Right lobe of liver (tissue), 6 donors: Measurements from ENCODE around the gene NCAPH2. TPM values are rescaled to one million over a fixed set of nuclear protein-coding genes. Genes with fewer than 3 reads are reported as not detected.

Experiments
- ATAC-seq, 4 donors: fragments of 200-7000 bp; cut with Tn5 transposase; one replicate each; pipeline ENCODE4 v1.9.1; 2020; ENCODE audit warnings: mild to moderate bottlenecking in 4 of 4, moderate library complexity in 4 of 4
- DNase-seq, 3 donors: peaks; one replicate each; pipeline ENCODE4 v3.0.0-alpha.2; 2020
- H3K27ac ChIP-seq, 3 donors: fragments of 200-600 bp; one replicate each; pipeline ENCODE4 v1.8.0; 2022
- H3K27me3 ChIP-seq, 2 donors: fragments of 200-600 bp; one replicate each; pipeline ENCODE4 v1.8.0; 2022
- H3K36me3 ChIP-seq, 4 donors: fragments of 200-600 bp; sonication (generic) in 1 of 4; one replicate each; pipeline versions ENCODE4 v1.5.1 to v1.8.0; 2017 to 2022; ENCODE audit warnings: control low read depth in 1 of 4
- H3K4me1 ChIP-seq, 4 donors: fragments of 200-600 bp; sonication (generic) in 1 of 4; one replicate each; pipeline versions ENCODE4 v1.5.1 to v1.8.0; 2017 to 2022; ENCODE audit warnings: control low read depth in 1 of 4
- H3K4me3 ChIP-seq, 3 donors: fragments of 200-600 bp; one replicate each; pipeline ENCODE4 v1.8.0; 2022
- H3K9me3 ChIP-seq, 4 donors: fragments of 200-600 bp; sonication (generic) in 1 of 4; one replicate each; pipeline versions ENCODE4 v1.5.1 to v1.8.0; 2017 to 2022; ENCODE audit warnings: control low read depth in 1 of 4
- POLR2A ChIP-seq: fragments of 450-650 bp; IDR thresholded peaks from one replicate; pipeline ENCODE4 v1.6.1; 2017; ENCODE audit warnings: antibody characterized with exemption, mild to moderate bottlenecking
- WGBS: methylation state at CpG from one replicate; pipeline ENCODE4 v1.1.6; 2018; ENCODE audit warnings: low coverage, low lambda C conversion rate; ENCODE audit not compliant: insufficient coverage; ENCODE audit errors: missing lambda C conversion rate; 5-methylcytosine and 5-hydroxymethylcytosine counted together
- intact Hi-C, 2 donors: fragments of 100-400 bp; cut with DNase I; formaldehyde crosslinking; loops; one replicate each; pipeline versions ENCODE4 v1.11.2 to v1.14.1; 2022
- total RNA-seq, 6 experiments: library from RNA; depleted of rRNA in 2 of 6; stranded (reverse); fragments of >200 nt in 2 of 6; fragmentation: NEBNext Ultra II Directional in 3 of 6; extraction: Animal tissue kit (Norgen Biotek cat#: 25700) in 3 of 6; gene quantifications; one replicate each; pipeline versions ENCODE4 v1.1.0 to v1.2.4, GENCODE V29; 2016 to 2023
- TF ChIP-seq, protein P1 (sequence below), 4 donors: fragments of 200-600 bp in 3 of 4; fragments of 450-650 bp in 1 of 4; IDR thresholded peaks; one replicate each; pipeline versions ENCODE4 v1.5.1 to v1.8.0; 2016 to 2022; ENCODE audit warnings: antibody characterized with exemption in 4 of 4, mild to moderate bottlenecking in 2 of 4
- donor health status: DM: no; HTN: yes; CAD: no.
- donor health status: DM: no; HTN: no; CAD: no.
- donor health status: DM: no; HTN: no; CAD: no.
- donor health status: DM: no; HTN: yes; CAD: no.
- donor health status: DM: no; HTN: yes; CAD: no.

Gene NCAPH2
- total RNA-seq, 6 experiments from 2014 or later, result 11.4 to 17.3 (median 13.9) TPM

DNA sequence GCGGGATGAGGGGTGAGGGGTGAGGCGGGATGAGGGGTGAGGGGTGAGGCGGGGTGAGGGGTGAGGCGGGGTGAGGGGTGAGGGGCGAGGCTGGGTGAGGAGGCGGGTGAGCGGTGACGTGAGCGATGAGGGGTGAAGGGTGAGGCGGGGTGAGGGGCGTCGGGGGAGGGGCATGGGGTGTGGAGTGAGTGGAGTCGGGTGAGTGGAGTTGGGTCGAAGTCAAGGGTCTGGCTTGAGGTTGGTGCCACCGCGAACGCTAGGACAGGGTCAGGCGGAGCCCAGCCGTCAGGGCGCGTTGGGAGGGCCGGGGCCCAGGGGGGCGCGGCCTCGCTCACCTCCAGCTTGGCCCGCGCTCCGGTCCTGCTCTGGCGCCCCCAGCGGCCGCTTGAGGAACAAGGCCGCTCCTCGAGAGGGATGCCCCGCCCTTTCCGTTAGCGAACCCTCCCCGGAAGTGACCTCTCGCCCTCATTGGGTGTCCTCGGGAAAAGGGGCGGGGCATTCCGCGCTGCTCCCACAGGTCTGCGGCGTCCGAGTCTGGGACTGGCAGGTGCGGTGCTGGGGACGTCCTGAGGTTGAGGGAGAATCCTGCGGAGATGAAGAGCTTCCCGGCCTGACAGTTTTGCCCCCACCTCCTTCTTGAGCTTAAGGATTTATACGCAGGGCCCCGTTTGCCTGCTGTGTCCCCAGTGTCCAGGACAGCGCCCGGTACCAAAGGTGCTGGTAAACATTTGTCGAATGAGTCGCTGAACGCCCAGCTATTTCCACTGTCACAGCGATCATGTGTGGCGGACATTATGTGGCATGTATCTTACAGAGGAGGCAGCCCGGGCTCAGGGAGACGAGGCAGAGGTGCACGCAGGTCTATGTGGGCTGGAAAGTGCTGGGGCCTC is 54.7 kb downstream of the NCAPH2 start, which contains the start of gene SYCE3:
TSS of gene SYCE3 (minus strand) at position 397 of the 890 bp plus-strand sequence. CDS start 6,514 bp downstream, outside the sequence.
- no peaks in the 10 kb centered on the region for H3K9me3 ChIP-seq
- TF ChIP-seq POLR2A, result peak; percentile 98
- TF ChIP-seq, protein P1, sequence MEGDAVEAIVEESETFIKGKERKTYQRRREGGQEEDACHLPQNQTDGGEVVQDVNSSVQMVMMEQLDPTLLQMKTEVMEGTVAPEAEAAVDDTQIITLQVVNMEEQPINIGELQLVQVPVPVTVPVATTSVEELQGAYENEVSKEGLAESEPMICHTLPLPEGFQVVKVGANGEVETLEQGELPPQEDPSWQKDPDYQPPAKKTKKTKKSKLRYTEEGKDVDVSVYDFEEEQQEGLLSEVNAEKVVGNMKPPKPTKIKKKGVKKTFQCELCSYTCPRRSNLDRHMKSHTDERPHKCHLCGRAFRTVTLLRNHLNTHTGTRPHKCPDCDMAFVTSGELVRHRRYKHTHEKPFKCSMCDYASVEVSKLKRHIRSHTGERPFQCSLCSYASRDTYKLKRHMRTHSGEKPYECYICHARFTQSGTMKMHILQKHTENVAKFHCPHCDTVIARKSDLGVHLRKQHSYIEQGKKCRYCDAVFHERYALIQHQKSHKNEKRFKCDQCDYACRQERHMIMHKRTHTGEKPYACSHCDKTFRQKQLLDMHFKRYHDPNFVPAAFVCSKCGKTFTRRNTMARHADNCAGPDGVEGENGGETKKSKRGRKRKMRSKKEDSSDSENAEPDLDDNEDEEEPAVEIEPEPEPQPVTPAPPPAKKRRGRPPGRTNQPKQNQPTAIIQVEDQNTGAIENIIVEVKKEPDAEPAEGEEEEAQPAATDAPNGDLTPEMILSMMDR (IDR thresholded peaks at IDR 0.05), result peak; percentile 98 to 99 (median 99)
- peak; percentile 95 to 97 (median 96) for ATAC-seq
- H3K36me3 ChIP-seq, result no peaks in the 10 kb centered on the region
- 11% methylated on average over 19 of the region's 61 CpGs for WGBS
- intact Hi-C loops, result no loop called here
- DNase-seq, result peak; percentile 99
- H3K27ac ChIP-seq, result peak within 1 kb of the TSS; percentile 67 to 93 (median 88)
- peaks cover 0 to 10% (median 4%) of the 10 kb centered on the region in 4 donors for H3K4me1 ChIP-seq
- H3K4me3 ChIP-seq, result peak within 1 kb of the TSS; percentile 49 to 68 (median 60)
- no peaks in the 10 kb centered on the region for H3K27me3 ChIP-seq

DNA sequence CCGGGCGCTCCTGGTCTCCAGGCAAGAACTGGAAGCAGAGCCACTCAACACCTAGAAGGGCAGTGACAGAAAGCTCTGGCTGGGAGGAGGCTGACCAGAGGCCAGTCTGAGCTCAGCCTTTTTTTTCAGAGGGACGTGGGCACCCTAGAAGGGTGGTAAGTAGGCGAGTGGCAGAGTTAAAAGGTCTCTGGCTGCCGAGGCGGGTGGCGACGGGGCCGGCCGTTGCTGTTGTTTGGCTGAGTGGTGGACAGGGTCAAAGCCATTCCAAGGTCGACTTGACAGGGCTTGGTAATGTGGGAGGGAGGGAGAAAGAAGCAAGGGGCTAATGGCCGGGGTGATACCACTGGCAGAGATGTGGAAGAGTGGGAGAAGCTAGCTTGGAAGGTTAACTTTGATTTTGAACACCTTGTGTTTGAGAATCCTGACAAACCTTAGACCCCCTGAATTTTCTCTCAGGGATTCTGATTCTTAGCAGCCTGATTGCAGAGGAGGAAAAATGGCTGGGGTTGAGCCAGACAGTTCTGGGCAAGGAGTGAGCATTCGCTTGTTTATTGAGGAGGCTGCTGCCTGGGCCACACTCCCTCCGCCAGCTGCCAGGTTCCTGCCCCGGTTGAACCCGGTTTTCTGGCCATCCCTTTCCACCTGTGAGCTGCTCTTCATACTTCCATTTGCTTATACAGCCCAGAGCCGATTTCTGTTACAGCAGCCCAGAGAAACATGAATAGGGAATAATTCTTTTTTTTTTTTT is 55.6 kb downstream of the NCAPH2 start:
- Histone ChIP-seq H3K27me3 (no peaks in the 10 kb centered on the region), H3K4me1 (peaks cover 0 to 18% (median 9%) of the 10 kb centered on the region in 4 donors), H3K36me3 (no peaks in the 10 kb centered on the region), H3K27ac (peak overlapping the region; percentile 67 to 93 (median 88)), H3K4me3 (peak overlapping the region; percentile 49 to 68 (median 60)), H3K9me3 (no peaks in the 10 kb centered on the region)
- peak; percentile 33 to 60 (median 48) for ATAC-seq
- DNase-seq, result peak in 2 of 3 donors; percentile 75
- 10% methylated on average over 16 of the region's 17 CpGs for WGBS
- no peak for TF ChIP-seq POLR2A
- TF ChIP-seq, protein P1 (IDR thresholded peaks at IDR 0.05), result no peak
- intact Hi-C loops, result no loop called here

DNA sequence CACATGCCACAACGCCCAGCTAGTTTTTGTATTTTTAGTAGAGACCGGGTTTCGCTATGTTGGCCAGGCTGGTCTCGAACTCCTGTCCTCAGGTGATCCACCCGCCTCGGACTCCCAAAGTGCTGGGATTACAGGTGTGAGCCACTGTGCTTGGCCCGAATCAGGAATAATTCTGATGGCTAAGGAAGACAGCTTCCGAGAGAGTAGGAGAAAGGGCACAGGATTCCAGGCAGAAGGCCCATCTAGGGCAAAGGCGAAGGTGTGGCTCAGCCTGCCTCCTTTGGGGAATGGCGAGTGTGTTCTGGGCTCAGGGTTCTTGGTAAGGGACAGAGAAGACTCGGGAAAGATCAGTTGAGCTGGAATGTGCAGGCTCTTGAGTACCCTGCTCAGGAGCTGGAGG is 56.3 kb downstream of the NCAPH2 start:
- H3K4me3 ChIP-seq, result peak overlapping the region; percentile 49 to 68 (median 60)
- H3K9me3 ChIP-seq, result no peaks in the 10 kb centered on the region
- peak overlapping the region; percentile 67 to 93 (median 88) for H3K27ac ChIP-seq
- no peak for ATAC-seq
- DNase-seq, result no peak
- no peaks in the 10 kb centered on the region for H3K27me3 ChIP-seq
- no peaks in the 10 kb centered on the region for H3K36me3 ChIP-seq
- WGBS, result 42% methylated on average over 10 of the region's 11 CpGs
- intact Hi-C loops, result no loop called here
- TF ChIP-seq, protein P1 (IDR thresholded peaks at IDR 0.05), result no peak
- no peak for TF ChIP-seq POLR2A
- peaks cover 0 to 24% (median 12%) of the 10 kb centered on the region in 4 donors for H3K4me1 ChIP-seq

DNA sequence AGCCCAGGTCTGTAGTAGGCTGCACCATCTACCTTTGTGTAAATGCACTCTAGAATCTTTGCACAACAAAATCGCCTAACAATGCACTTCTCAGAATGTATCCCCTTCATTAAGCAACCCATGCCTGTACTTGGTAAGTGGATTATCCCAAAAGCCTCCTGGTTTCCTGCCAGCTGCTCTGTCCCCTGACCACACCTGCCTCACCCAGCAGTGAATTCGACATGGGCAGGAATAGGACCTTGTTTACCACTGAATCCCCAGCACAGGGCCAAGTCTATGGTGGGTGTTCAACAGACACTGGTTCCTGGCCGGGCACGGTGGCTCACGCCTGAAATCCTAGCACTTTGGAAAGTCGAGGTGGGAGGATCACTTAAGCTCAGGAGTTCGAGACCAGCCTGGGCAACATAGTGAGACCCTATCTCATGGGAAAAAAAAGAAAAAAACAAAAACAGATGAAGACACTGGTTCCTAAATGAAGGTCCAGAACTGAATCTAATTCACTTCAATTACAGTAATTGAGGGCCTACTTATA is 59.8 kb downstream of the NCAPH2 start:
- ATAC-seq (no peak), DNase-seq (no peak)
- WGBS, result 86% methylated on average over 3 of the region's 7 CpGs
- Histone ChIP-seq H3K27ac (peak overlapping the region; percentile 89 to 93 (median 90)), H3K9me3 (no peaks in the 10 kb centered on the region), H3K36me3 (peaks cover 0 to 11% (median 2%) of the 10 kb centered on the region in 4 donors), H3K4me1 (peaks cover 0 to 39% (median 20%) of the 10 kb centered on the region in 4 donors), H3K27me3 (no peaks in the 10 kb centered on the region), H3K4me3 (no peak overlapping the region)
- TF ChIP-seq, protein P1 (IDR thresholded peaks at IDR 0.05), result no peak
- no peak for TF ChIP-seq POLR2A
- intact Hi-C loops, result no loop called here
